HG03575 (cell line): ENCODE results near the gene CA9.

Source experiments
- ATAC-seq: cut with Tn5 transposase; IDR thresholded peaks from one replicate; pipeline ENCODE4 v1.9.1; 2021; ENCODE audit not compliant: unreplicated experiment, insufficient number of reproducible peaks, low FRiP score; ENCODE audit errors: extremely low read depth

CA9 gene

GRCh38 chr9:35729700-35730485 lies 56.2 kb downstream of the CA9 start:
- no peak for ATAC-seq

DNA sequence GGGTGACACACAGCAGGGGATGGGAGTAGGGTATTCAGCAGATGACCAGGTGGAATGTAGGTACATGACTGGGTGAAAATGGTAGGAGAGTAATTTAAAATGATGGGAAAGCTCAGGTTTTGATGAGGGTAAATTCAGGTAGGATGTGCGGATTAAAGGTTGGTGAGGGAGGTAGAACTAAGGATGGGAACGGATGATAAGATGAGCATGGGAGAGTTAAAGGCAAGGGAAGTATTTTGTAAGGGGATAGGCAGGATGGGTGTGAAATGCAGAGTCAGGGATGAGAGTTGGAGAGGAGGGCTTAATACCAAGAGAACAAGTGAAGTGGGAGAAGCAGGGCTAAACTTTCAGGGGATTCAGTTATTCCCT lies 56.7 kb downstream of the CA9 start:
- no peak for ATAC-seq
